A549 (cell line): ENCODE results near the gene TBC1D4. TPM values are rescaled to one million over a fixed set of nuclear protein-coding genes. Genes with fewer than 3 reads are reported as not detected.
A peak's percentile ranks its signal among the peaks of the same experiment; 100 is the strongest.

ENCODE experiments used
- ATAC-seq, 2 experiments: fragments of 200-7000 bp in 1 of 2; fragments of >200 bp in 1 of 2; cut with Nextera tagmentation in 1 of 2; cut with Tn5 transposase in 1 of 2; 3 replicates each; pipeline versions ENCODE4 v1.8.0 to v1.9.1; 2018 to 2020; ENCODE audit warnings: mild to moderate bottlenecking in 1 of 2, moderate library complexity in 1 of 2
- CTCF ChIA-PET: fragments of 300-600 bp; sonication (Branson Sonifier 250); formaldehyde crosslinking; extraction: SDS; loops from one replicate; lab custom pipeline; 2021; ENCODE audit warnings: antibody characterized with exemption, inconsistent platforms; lab: Yijun Ruan, JAX
- POLR2A ChIA-PET: fragments of 350-600 bp; formaldehyde crosslinking; extraction: SDS; loops from one replicate; lab custom pipeline; 2021; ENCODE audit warnings: antibody characterized with exemption, inconsistent platforms; lab: Yijun Ruan, JAX
- DNase-seq, 2 experiments: peaks; one replicate each; pipeline versions ENCODE4 v3.0.0 to v3.0.0-alpha.2; 2011 to 2016; ENCODE audit warnings: low read depth in 1 of 2, low spot score in 1 of 2
- FAIRE-seq: peaks from 2 replicates; lab custom pipeline; 2011; peaks lifted over from hg19 to GRCh38; lab: Jason Lieb, UNC
- H3K27ac ChIP-seq, 2 experiments: fragments of >200 bp; sonication (Bioruptor Twin); formaldehyde crosslinking; 3 replicates each; pipeline ENCODE4 v1.5.1; 2016 to 2017
- H3K4me1 ChIP-seq: fragments of >200 bp; sonication (Bioruptor Twin); formaldehyde crosslinking; 3 replicates; pipeline ENCODE4 v1.6.1; 2016
- H3K4me2 ChIP-seq: fragments of >200 bp; sonication (Bioruptor Twin); formaldehyde crosslinking; 3 replicates; pipeline ENCODE4 v1.6.1; 2016
- H3K4me3 ChIP-seq: fragments of >200 bp; sonication (Bioruptor Twin); formaldehyde crosslinking; 3 replicates; pipeline ENCODE4 v1.5.1; 2016
- H3K9me3 ChIP-seq: fragments of >200 bp; sonication (Bioruptor Twin); formaldehyde crosslinking; 3 replicates; pipeline ENCODE4 v1.6.1; 2016
- BHLHE40 ChIP-seq: IDR thresholded peaks from 2 replicates; pipeline ENCODE4 v1.6.1; 2012; ENCODE audit warnings: low read depth, low read length, inconsistent platforms
- CBX2 ChIP-seq: fragments of 200-600 bp; sonication (generic); IDR thresholded peaks from 2 replicates; pipeline ENCODE4 v1.6.1; 2016; ENCODE audit warnings: low read depth, mild to moderate bottlenecking, borderline replicate concordance
- CBX8 ChIP-seq: fragments of 200-600 bp; sonication (generic); IDR thresholded peaks from 2 replicates; pipeline ENCODE4 v1.6.1; 2016
- CEBPB ChIP-seq, 2 experiments: fragments of >200 bp in 1 of 2; sonication (Bioruptor Twin) in 1 of 2; formaldehyde crosslinking in 1 of 2; IDR thresholded peaks; 2 replicates each; pipeline ENCODE4 v1.6.1; 2012 to 2016
- EHF ChIP-seq: fragments of 250-450 bp; sonication (Bioruptor Pico); IDR thresholded peaks from 2 replicates; pipeline ENCODE4 v1.5.0; 2020; ENCODE audit warnings: mild to moderate bottlenecking
- FOSL2 ChIP-seq, 2 experiments: fragments of 450-650 bp in 1 of 2; fragments of >200 bp in 1 of 2; sonication (Bioruptor Twin) in 1 of 2; formaldehyde crosslinking; IDR thresholded peaks; 2 replicates each; pipeline versions ENCODE4 v1.5.0 to v1.6.1; 2016 to 2020; ENCODE audit warnings: mild to moderate bottlenecking in 1 of 2, moderate library complexity in 1 of 2
- GATA3 ChIP-seq: IDR thresholded peaks from 2 replicates; pipeline ENCODE4 v1.6.1; 2012; ENCODE audit warnings: borderline replicate concordance
- HEYL ChIP-seq: fragments of 250-450 bp; sonication (Bioruptor Pico); IDR thresholded peaks from 2 replicates; pipeline ENCODE4 v1.8.0; 2021; ENCODE audit warnings: mild to moderate bottlenecking, moderate library complexity
- HMGXB4 ChIP-seq: fragments of 250-450 bp; sonication (Bioruptor Pico); IDR thresholded peaks from 2 replicates; pipeline ENCODE4 v1.5.0; 2021; ENCODE audit warnings: mild to moderate bottlenecking, moderate library complexity, borderline replicate concordance
- HOXB13 ChIP-seq: fragments of 250-450 bp; sonication (Bioruptor Pico); IDR thresholded peaks from 2 replicates; pipeline ENCODE4 v1.5.0; 2020; ENCODE audit warnings: low read depth, mild to moderate bottlenecking, moderate library complexity
- JUNB ChIP-seq: fragments of >200 bp; sonication (Bioruptor Twin); formaldehyde crosslinking; IDR thresholded peaks from 2 replicates; pipeline ENCODE4 v1.6.1; 2016
- MAX ChIP-seq: IDR thresholded peaks from 2 replicates; pipeline ENCODE4 v1.6.1; 2012
- NPAS2 ChIP-seq: fragments of 250-450 bp; sonication (Bioruptor Pico); IDR thresholded peaks from 2 replicates; pipeline ENCODE4 v1.8.0; 2022; ENCODE audit warnings: mild to moderate bottlenecking, moderate library complexity, borderline replicate concordance
- RARB ChIP-seq: fragments of 250-450 bp; sonication (Bioruptor Pico); IDR thresholded peaks from 2 replicates; pipeline ENCODE4 v1.8.0; 2021; ENCODE audit warnings: mild to moderate bottlenecking, moderate library complexity
- REST ChIP-seq: fragments of 200-600 bp; sonication (generic); IDR thresholded peaks from 2 replicates; pipeline ENCODE4 v1.6.1; 2016; ENCODE audit warnings: antibody characterized with exemption, mild to moderate bottlenecking, moderate library complexity
- RNF2 ChIP-seq: fragments of 200-600 bp; sonication (generic); IDR thresholded peaks from 2 replicates; pipeline ENCODE4 v1.6.1; 2016; ENCODE audit warnings: low read depth, mild to moderate bottlenecking, antibody characterized with exemption, moderate library complexity, borderline replicate concordance
- TFCP2L1 ChIP-seq: fragments of 250-450 bp; sonication (Bioruptor Pico); IDR thresholded peaks from 2 replicates; pipeline ENCODE4 v1.5.0; 2021; ENCODE audit warnings: mild to moderate bottlenecking
- USF2 ChIP-seq: fragments of 450-650 bp; IDR thresholded peaks from 2 replicates; pipeline ENCODE4 v1.6.1; 2014; ENCODE audit warnings: antibody characterized with exemption
- ZNF302 ChIP-seq: fragments of 250-450 bp; sonication (Bioruptor Pico); IDR thresholded peaks from 2 replicates; pipeline ENCODE4 v1.9.0; 2021; ENCODE audit warnings: inconsistent platforms, mild to moderate bottlenecking, moderate library complexity
- WGBS: methylation state at CpG from one replicate; pipeline ENCODE4 v1.1.6; 2017; ENCODE audit errors: missing lambda C conversion rate; 5-methylcytosine and 5-hydroxymethylcytosine counted together
- polyA plus RNA-seq, 4 experiments: library from polyadenylated mRNA; depleted of rRNA in 3 of 4; stranded (reverse); fragments of >200 nt; fragmentation: RNase III in 1 of 4; extraction: RNeasy Plus Mini Kit Qiagen cat#74134 plus additional on column Dnase treatment in 1 of 4; gene quantifications; 2 replicates in 3 of 4; 3 replicates in 1 of 4; pipeline ENCODE4 v1.2.3, GENCODE V29; 2011 to 2017

TBC1D4 gene
- polyA plus RNA-seq, 2 of the 4 experiments (the other 2 are of a cell fraction): 9.5 to 12.5 TPM

- no peak for TF ChIP-seq BHLHE40
- TF ChIP-seq CBX2: no peak
- no peak for TF ChIP-seq CBX8
- TF ChIP-seq, all 56 proteins: peak for 0
These were observed 9.4 kb upstream of the TBC1D4 start (continued) for GRCh38 chr13:75491376-75491775.

- WGBS: 8% methylated on average over 10 of the region's 10 CpGs
- POLR2A ChIA-PET: no interaction called here
These were observed 7.7 kb upstream of the TBC1D4 start for GRCh38 chr13:75489502-75490263.

GRCh38 chr13:75486146-75487062 lies 4.4 kb upstream of the TBC1D4 start:
- POLR2A ChIA-PET: interaction anchor here (1.4 kb wide), 1 partner anchor 51 kb away, joined by 3 read pairs; the partner anchor contains the start of gene COMMD6
- Histone ChIP-seq H3K4me2 (peak overlapping the region; percentile 65), H3K27ac (peak overlapping the region; percentile 82 to 89), H3K4me3 (no peak overlapping the region), H3K4me1 (peaks cover 42% of the 10 kb centered on the region), H3K9me3 (no peaks in the 10 kb centered on the region)
- ATAC-seq (peak in 1 of 2 experiments; percentile 7; a peak in 1 of 6 replicates), DNase-seq (peak; percentile 11 to 41), FAIRE-seq (no peak)
- WGBS: 52% methylated on average over 5 of the region's 5 CpGs
- no peak for TF ChIP-seq USF2
- no peak for TF ChIP-seq EHF (CRISPR knock-in tag)
- no peak for TF ChIP-seq RARB (CRISPR knock-in tag)
- no peak for TF ChIP-seq ZNF302 (CRISPR knock-in tag)
- no peak for TF ChIP-seq CBX8
- TF ChIP-seq BHLHE40: no peak
- no peak for TF ChIP-seq HMGXB4
- CTCF ChIA-PET: interaction anchor here (6.7 kb wide), 1 partner anchor 113 kb away, joined by 47 read pairs; no protein-coding TSS in a partner anchor

More at GRCh38 chr13:75489502-75490263, 7.7 kb upstream of the TBC1D4 start:
- peak in 1 of 2 experiments; percentile 51 for DNase-seq
- no peaks in the 10 kb centered on the region for H3K9me3 ChIP-seq
- ATAC-seq: peak in 1 of 2 experiments; percentile 65; a peak in 3 of 6 replicates
- H3K4me2 ChIP-seq: peak overlapping the region; percentile 85
- peaks cover 35% of the 10 kb centered on the region for H3K4me1 ChIP-seq
- no peak for TF ChIP-seq GATA3
- 0 out of 2 replicates have a peak, but pooled peaks have one; percentile 15 for TF ChIP-seq MAX
- no peak for TF ChIP-seq REST
- no peak for TF ChIP-seq HEYL (CRISPR knock-in tag)
- TF ChIP-seq JUNB: no peak
- no peak for TF ChIP-seq NPAS2 (CRISPR knock-in tag)
- TF ChIP-seq HOXB13 (CRISPR knock-in tag): no peak
- TF ChIP-seq FOSL2 (IDR thresholded peaks at IDR 0.05): no peak
- TF ChIP-seq FOSL2 (CRISPR knock-in tag; IDR thresholded peaks at IDR 0.05): peak; percentile 40; the same call in 1 of the 2 replicates
- no peak for TF ChIP-seq RNF2
- no peak for TF ChIP-seq TFCP2L1 (CRISPR knock-in tag)
- peak; percentile 48 to 81; a peak in 3 of 4 replicates for TF ChIP-seq CEBPB (IDR thresholded peaks at IDR 0.05)
- H3K27ac ChIP-seq: peak overlapping the region; percentile 46 to 66; a peak in 5 of 6 replicates
- no peak for FAIRE-seq
- H3K4me3 ChIP-seq: 0 out of 3 replicates have a peak overlapping the region, but pooled peaks have one; percentile 19
- CTCF ChIA-PET: interaction anchor here (0.5 kb wide), 1 partner anchor 13 kb away, joined by 3 read pairs; no protein-coding TSS in a partner anchor
